GM10266 (cell line): ENCODE data around the gene CDT1.
A peak's percentile ranks its signal among the peaks of the same experiment; 100 is the strongest.

ENCODE experiments used
- DNase-seq: peaks from one replicate; pipeline ENCODE4 v3.0.0; 2012; ENCODE audit errors: extremely low spot score
- CTCF ChIP-seq: IDR thresholded peaks from 2 replicates; pipeline ENCODE4 v1.5.1; 2012; ENCODE audit warnings: mild to moderate bottlenecking, low read depth; ENCODE audit not compliant: control insufficient read depth, insufficient read depth; ENCODE audit errors: missing control alignments

Gene CDT1

GRCh38 chr16:88809068-88809675 is 5.6 kb downstream of the CDT1 start:
- TF ChIP-seq CTCF: no peak
- DNase-seq: no peak

- DNase-seq: no peak
Observed at GRCh38 chr16:88809676-88810165, 6.1 kb downstream of the CDT1 start.

GRCh38 chr16:88810166-88810911 is 6.8 kb downstream of the CDT1 start:
- TF ChIP-seq CTCF: no peak
- no peak for DNase-seq

More at GRCh38 chr16:88809676-88810165, 6.1 kb downstream of the CDT1 start:
- no peak for TF ChIP-seq CTCF

GRCh38 chr16:88810912-88811768 is 7.6 kb downstream of the CDT1 start:
- DNase-seq: peak; percentile 87
- TF ChIP-seq CTCF: no peak

- DNase-seq: peak; percentile 99
- peak; percentile 62 for TF ChIP-seq CTCF
Observed at GRCh38 chr16:88811769-88812512, 8.4 kb downstream of the CDT1 start, which contains the start of gene APRT. Gene APRT (minus strand): TSS chr16:88811928. CDS start chr16:88811899, 29 bp downstream.

GRCh38 chr16:88812513-88813268 is 9.1 kb downstream of the CDT1 start:
- no peak for TF ChIP-seq CTCF
- DNase-seq: no peak
